Uterus (tissue), 2 donors: ENCODE results near the gene ERG.

Source experiments
- POLR2A ChIP-seq, 2 donors: fragments of 450-650 bp; IDR thresholded peaks; one replicate each; pipeline ENCODE4 v1.6.1; 2016; ENCODE audit warnings: antibody characterized with exemption in 2 of 2, mild to moderate bottlenecking in 1 of 2, moderate library complexity in 1 of 2
- TF ChIP-seq, protein P1 (sequence below), 4 experiments: fragments of 200-600 bp in 2 of 4; fragments of 450-650 bp in 2 of 4; sonication (generic) in 2 of 4; IDR thresholded peaks; one replicate each; pipeline ENCODE4 v1.5.1; 2016 to 2019; ENCODE audit warnings: antibody characterized with exemption in 4 of 4, mild to moderate bottlenecking in 2 of 4, moderate library complexity in 1 of 4

DNA sequence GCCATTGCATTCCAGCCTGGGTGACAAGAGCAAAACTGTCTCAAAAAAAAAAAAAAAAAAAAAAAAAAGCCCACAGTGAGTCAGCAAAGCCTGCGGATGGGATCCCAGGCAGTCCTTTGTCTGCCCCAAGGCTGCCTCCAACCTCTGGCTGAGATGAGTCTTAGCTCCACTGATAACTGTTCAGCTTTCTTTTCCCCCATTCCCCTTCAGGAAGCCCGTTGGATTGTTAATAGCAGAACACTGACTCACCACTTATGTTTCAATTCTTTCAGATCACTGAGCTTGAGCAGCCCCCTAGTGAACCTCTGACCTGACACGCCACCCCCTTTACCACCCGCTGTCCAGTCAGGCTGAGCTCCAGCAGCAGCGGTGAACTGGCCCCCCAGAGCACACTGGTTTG, 57.5 kb downstream of the ERG start:
- TF ChIP-seq, protein P1, sequence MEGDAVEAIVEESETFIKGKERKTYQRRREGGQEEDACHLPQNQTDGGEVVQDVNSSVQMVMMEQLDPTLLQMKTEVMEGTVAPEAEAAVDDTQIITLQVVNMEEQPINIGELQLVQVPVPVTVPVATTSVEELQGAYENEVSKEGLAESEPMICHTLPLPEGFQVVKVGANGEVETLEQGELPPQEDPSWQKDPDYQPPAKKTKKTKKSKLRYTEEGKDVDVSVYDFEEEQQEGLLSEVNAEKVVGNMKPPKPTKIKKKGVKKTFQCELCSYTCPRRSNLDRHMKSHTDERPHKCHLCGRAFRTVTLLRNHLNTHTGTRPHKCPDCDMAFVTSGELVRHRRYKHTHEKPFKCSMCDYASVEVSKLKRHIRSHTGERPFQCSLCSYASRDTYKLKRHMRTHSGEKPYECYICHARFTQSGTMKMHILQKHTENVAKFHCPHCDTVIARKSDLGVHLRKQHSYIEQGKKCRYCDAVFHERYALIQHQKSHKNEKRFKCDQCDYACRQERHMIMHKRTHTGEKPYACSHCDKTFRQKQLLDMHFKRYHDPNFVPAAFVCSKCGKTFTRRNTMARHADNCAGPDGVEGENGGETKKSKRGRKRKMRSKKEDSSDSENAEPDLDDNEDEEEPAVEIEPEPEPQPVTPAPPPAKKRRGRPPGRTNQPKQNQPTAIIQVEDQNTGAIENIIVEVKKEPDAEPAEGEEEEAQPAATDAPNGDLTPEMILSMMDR (IDR thresholded peaks at IDR 0.05), result no peak
- TF ChIP-seq POLR2A (IDR thresholded peaks at IDR 0.05), result no peak
